ENCODE measurements around the gene DDX5. TPM values are rescaled to one million over a fixed set of nuclear protein-coding genes. Genes with fewer than 3 reads are reported as not detected.

The DDX5 gene
- total and polyA plus RNA-seq, 2 donors (not counting 3 experiments of a cell fraction or from before 2014, with no cell fraction given): 1,027 to 2,040 TPM

DNA sequence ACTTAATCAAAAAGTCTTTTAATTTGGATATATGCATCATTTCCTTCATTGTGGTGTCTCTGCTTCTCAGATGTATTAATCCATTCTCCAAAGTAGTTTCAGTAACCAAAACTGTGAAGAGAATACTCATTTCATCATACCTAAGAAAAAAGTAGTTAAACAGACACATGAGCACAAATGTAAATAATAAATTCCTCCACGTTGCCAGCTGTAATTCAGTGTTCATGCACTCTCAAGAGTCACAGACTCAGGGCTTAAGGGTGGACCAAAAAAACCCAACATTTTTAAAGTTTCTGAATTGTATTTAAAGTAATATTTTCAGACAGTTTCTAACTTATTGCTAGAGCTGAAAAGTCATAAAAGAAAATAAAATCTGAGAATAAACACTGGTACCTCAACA is 28.2 kb downstream of the DDX5 start:
- Histone ChIP-seq H3K4me3 (replicated peaks in 1 of 3; ENCODE audit: insufficient read depth in 1 of 3, low read depth in 1 of 3, low read length in 3 of 3) (no peak overlapping the region), H2AFZ (ENCODE audit: low read depth, low read length) (no peak overlapping the region), H3K9me1 (replicated peaks; ENCODE audit: control insufficient read depth, extremely low read depth, insufficient read depth, low read length) (no peaks in the 10 kb centered on the region), H3K36me3 (ENCODE audit: control insufficient read depth in 2 of 2, extremely low read depth in 1 of 2, insufficient read depth in 2 of 2, low read length in 2 of 2) (peaks cover 2 to 4% of the 10 kb centered on the region in 2 experiments), H3K4me1 (ENCODE audit: control insufficient read depth, extremely low read depth, insufficient read depth, low read length) (no peaks in the 10 kb centered on the region), H3K27ac (ENCODE audit: insufficient read depth, low read depth, low read length) (no peak overlapping the region), H3K9me3 (replicated peaks; ENCODE audit: control insufficient read depth, insufficient read depth, low read length) (no peaks in the 10 kb centered on the region), H3K4me2 (ENCODE audit: insufficient read depth, low read length) (no peak overlapping the region), H3K27me3 (ENCODE audit: control insufficient read depth in 2 of 2, insufficient read depth in 2 of 2, low read length in 2 of 2) (no peaks in the 10 kb centered on the region), H3K79me2 (ENCODE audit: control insufficient read depth, insufficient read depth, low read length) (no peaks in the 10 kb centered on the region), H3K9ac (replicated peaks; ENCODE audit: extremely low read depth, insufficient read depth, low read length) (no peak overlapping the region), H4K20me1 (replicated peaks; ENCODE audit: control insufficient read depth, extremely low read depth, insufficient read depth, low read length) (no peaks in the 10 kb centered on the region)
- no peak for TF ChIP-seq MYC (IDR thresholded peaks at IDR 0.05; ENCODE audit: low read depth, low read length)
- TF ChIP-seq POLR2A (IDR thresholded peaks at IDR 0.05; ENCODE audit: low read depth, low read length): no peak
- TF ChIP-seq, protein P1, sequence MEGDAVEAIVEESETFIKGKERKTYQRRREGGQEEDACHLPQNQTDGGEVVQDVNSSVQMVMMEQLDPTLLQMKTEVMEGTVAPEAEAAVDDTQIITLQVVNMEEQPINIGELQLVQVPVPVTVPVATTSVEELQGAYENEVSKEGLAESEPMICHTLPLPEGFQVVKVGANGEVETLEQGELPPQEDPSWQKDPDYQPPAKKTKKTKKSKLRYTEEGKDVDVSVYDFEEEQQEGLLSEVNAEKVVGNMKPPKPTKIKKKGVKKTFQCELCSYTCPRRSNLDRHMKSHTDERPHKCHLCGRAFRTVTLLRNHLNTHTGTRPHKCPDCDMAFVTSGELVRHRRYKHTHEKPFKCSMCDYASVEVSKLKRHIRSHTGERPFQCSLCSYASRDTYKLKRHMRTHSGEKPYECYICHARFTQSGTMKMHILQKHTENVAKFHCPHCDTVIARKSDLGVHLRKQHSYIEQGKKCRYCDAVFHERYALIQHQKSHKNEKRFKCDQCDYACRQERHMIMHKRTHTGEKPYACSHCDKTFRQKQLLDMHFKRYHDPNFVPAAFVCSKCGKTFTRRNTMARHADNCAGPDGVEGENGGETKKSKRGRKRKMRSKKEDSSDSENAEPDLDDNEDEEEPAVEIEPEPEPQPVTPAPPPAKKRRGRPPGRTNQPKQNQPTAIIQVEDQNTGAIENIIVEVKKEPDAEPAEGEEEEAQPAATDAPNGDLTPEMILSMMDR (IDR thresholded peaks at IDR 0.05; ENCODE audit: extremely low read depth in 1 of 2, insufficient read depth in 1 of 2, low read depth in 1 of 2, low read length in 2 of 2): no peak
- TF ChIP-seq POLR2AphosphoS5 (IDR thresholded peaks at IDR 0.05; ENCODE audit: insufficient read depth, low read depth, low read length): no peak
- no peak for TF ChIP-seq GATA2 (IDR thresholded peaks at IDR 0.05; ENCODE audit: insufficient read depth, insufficient read length, low read depth, low read length)
- TF ChIP-seq JUN (IDR thresholded peaks at IDR 0.05; ENCODE audit: borderline replicate concordance, insufficient read depth, insufficient read length, low read depth): no peak
- TF ChIP-seq FOS (IDR thresholded peaks at IDR 0.05; ENCODE audit: borderline replicate concordance, insufficient read depth, low read length): no peak
- TF ChIP-seq, protein P2, sequence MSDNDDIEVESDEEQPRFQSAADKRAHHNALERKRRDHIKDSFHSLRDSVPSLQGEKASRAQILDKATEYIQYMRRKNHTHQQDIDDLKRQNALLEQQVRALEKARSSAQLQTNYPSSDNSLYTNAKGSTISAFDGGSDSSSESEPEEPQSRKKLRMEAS (IDR thresholded peaks at IDR 0.05; ENCODE audit: insufficient read depth, insufficient read length): no peak
- no peak for TF ChIP-seq EZH2 (IDR thresholded peaks at IDR 0.05; ENCODE audit: borderline replicate concordance, low read depth, low read length, severe bottlenecking)
- POLR2A ChIA-PET: no interaction called here
- FAIRE-seq (no peak), DNase-seq (ENCODE audit: low read depth, low spot score) (no peak)
- dilution Hi-C loops (cut with MboI; ENCODE audit: extremely low pct_ligation_motif_present, low sequenced_read_pairs) (no loop called here), intact Hi-C loops (cut with micrococcal nuclease) (no loop called here)
- CTCF ChIA-PET: interaction anchor here (2.0 to 10.9 kb wide), 3 partner anchors 13 to 58 kb away, joined by 4 to 78 read pairs (median 61); no protein-coding TSS in a partner anchor
- no TSS peak for BruUV-seq (replicated peaks)

All from endothelial cell of umbilical vein (primary cell).